Activated T-helper 1 cell treated with anti-CD3 and anti-CD28 coated beads, Interleukin-12 subunit alpha, Interleukin-12 subunit beta, Interleukin-2, Interleukin-4 antibody, amounts not matched to agents 30 ng/mL and 10 ng/mL and 1 ng/mL, durations not matched to agents 14 hours and 24 hours and 36 hours (primary cell): Measurements from ENCODE around the gene BCL2L1. TPM values are rescaled to one million over a fixed set of nuclear protein-coding genes. Genes with fewer than 3 reads are reported as not detected.
"Not testable (repeated sequence)": the region's sequence is repeated elsewhere in the genome, so short reads cannot be mapped to it uniquely, and the experiment has no call there.

ENCODE experiments used
- DNase-seq: peaks from one replicate; pipeline ENCODE4 v3.0.0; 2021; ENCODE audit warnings: low spot score
- H3K27ac Mint-ChIP-seq: one replicate; pipeline ENCODE4 v1.8.0; 2021; ENCODE audit warnings: mild to moderate bottlenecking, mixed read lengths
- H3K27me3 Mint-ChIP-seq: one replicate; pipeline ENCODE4 v1.8.0; 2022; ENCODE audit warnings: mild to moderate bottlenecking, moderate library complexity, mixed read lengths; ENCODE audit not compliant: insufficient read depth
- H3K36me3 Mint-ChIP-seq: one replicate; pipeline ENCODE4 v1.8.0; 2021; ENCODE audit warnings: low read depth, mixed read lengths
- H3K4me1 Mint-ChIP-seq: one replicate; pipeline ENCODE4 v1.8.0; 2021; ENCODE audit warnings: low read depth, mixed read lengths
- H3K4me3 Mint-ChIP-seq: one replicate; pipeline ENCODE4 v1.8.0; 2021; ENCODE audit warnings: mild to moderate bottlenecking, moderate library complexity, mixed read lengths
- H3K9me3 Mint-ChIP-seq: one replicate; pipeline ENCODE4 v1.8.0; 2021; ENCODE audit warnings: mixed read lengths
- intact Hi-C: fragments of 100-400 bp; cut with micrococcal nuclease; formaldehyde crosslinking; loops from one replicate; pipeline ENCODE4 v1.15.1; 2024
- total RNA-seq: library from RNA; stranded (reverse); gene quantifications from 2 replicates; pipeline ENCODE4 v1.2.3, GENCODE V29; 2022

The BCL2L1 gene
- total RNA-seq, 1 donor from 2014 or later: 420 TPM

GRCh38 chr20:31626534-31626933, 96.1 kb downstream of the BCL2L1 start:
- intact Hi-C loops, H3K27me3 Mint-ChIP-seq, H3K27ac Mint-ChIP-seq, H3K36me3 Mint-ChIP-seq, H3K9me3 Mint-ChIP-seq, H3K4me3 Mint-ChIP-seq, DNase-seq, H3K4me1 Mint-ChIP-seq: not testable (repeated sequence)

- H3K9me3 Mint-ChIP-seq, H3K4me3 Mint-ChIP-seq, H3K27me3 Mint-ChIP-seq, intact Hi-C loops, H3K27ac Mint-ChIP-seq, H3K4me1 Mint-ChIP-seq, DNase-seq, H3K36me3 Mint-ChIP-seq: not testable (repeated sequence)
These were observed 99.6 kb downstream of the BCL2L1 start for GRCh38 chr20:31623123-31623505.

- intact Hi-C loops: no loop called here
- H3K27ac Mint-ChIP-seq: no peak overlapping the region
- H3K4me3 Mint-ChIP-seq: no peak overlapping the region
- peaks cover 3% of the 10 kb centered on the region for H3K36me3 Mint-ChIP-seq
- H3K9me3 Mint-ChIP-seq: no peaks in the 10 kb centered on the region
- DNase-seq: no peak
- peaks cover 10% of the 10 kb centered on the region for H3K27me3 Mint-ChIP-seq
- peaks cover 9% of the 10 kb centered on the region for H3K4me1 Mint-ChIP-seq
These were observed 102.4 kb downstream of the BCL2L1 start for GRCh38 chr20:31620246-31620645.

- Mint-ChIP-seq H3K4me3 (no peak overlapping the region), H3K27ac (no peak overlapping the region), H3K27me3 (peaks cover 13% of the 10 kb centered on the region), H3K9me3 (no peaks in the 10 kb centered on the region), H3K36me3 (peaks cover 3% of the 10 kb centered on the region), H3K4me1 (peaks cover 9% of the 10 kb centered on the region)
- intact Hi-C loops: no loop called here
- no peak for DNase-seq
These were observed 105.1 kb downstream of the BCL2L1 start for GRCh38 chr20:31617432-31618104.

- Mint-ChIP-seq H3K27ac (no peak overlapping the region), H3K4me1 (peaks cover 9% of the 10 kb centered on the region), H3K36me3 (peaks cover 3% of the 10 kb centered on the region), H3K9me3 (no peaks in the 10 kb centered on the region), H3K4me3 (no peak overlapping the region), H3K27me3 (peaks cover 17% of the 10 kb centered on the region)
- DNase-seq: no peak
- intact Hi-C loops: no loop called here
These were observed 107.3 kb downstream of the BCL2L1 start for GRCh38 chr20:31615416-31615815.

Other genes with a start within 250 kb of the BCL2L1 start
- gene DEFB124, start 247.7 kb downstream of the BCL2L1 start, total RNA-seq: not detected in 2 replicates
- gene REM1, start 247.6 kb downstream of the BCL2L1 start, total RNA-seq: not detected in 2 replicates
- 215 and 228 TPM in 2 replicates for gene HM13, start 208.4 kb downstream of the BCL2L1 start, total RNA-seq
- gene ID1, start 117.6 kb downstream of the BCL2L1 start, total RNA-seq: 3.4 and 4.0 TPM in 2 replicates
- gene COX4I2, start 85.0 kb downstream of the BCL2L1 start, total RNA-seq: not detected in 2 replicates
- gene TPX2, start 16.4 kb upstream of the BCL2L1 start, total RNA-seq: 53.3 and 54.4 TPM in 2 replicates
- gene MYLK2, start 96.5 kb upstream of the BCL2L1 start, total RNA-seq: 0.29 and 0.44 TPM in 2 replicates
- gene FOXS1, start 122.7 kb upstream of the BCL2L1 start, total RNA-seq: not detected in 2 replicates
- not detected in 2 replicates for gene DUSP15, start 147.7 kb upstream of the BCL2L1 start, total RNA-seq
- not detected in 2 replicates for gene TTLL9, start 147.8 kb upstream of the BCL2L1 start, total RNA-seq
- 20.0 and 20.5 TPM in 2 replicates for gene PDRG1, start 229.2 kb upstream of the BCL2L1 start, total RNA-seq
- gene XKR7, start 245.3 kb upstream of the BCL2L1 start, total RNA-seq: not detected in 2 replicates